ENCODE data around the gene ZNF76.
"Not testable (repeated sequence)": the region's sequence is repeated elsewhere in the genome, so short reads cannot be mapped to it uniquely, and the experiment has no call there.

The ZNF76 gene

GRCh38 chr6:35327349-35328027, 68.0 kb downstream of the ZNF76 start:
- no peak overlapping the region for H3K14ac ChIP-seq (ENCODE audit: low read length in 2 of 2)
- H4K91ac ChIP-seq (ENCODE audit: low read length) = no peak overlapping the region
- no peak overlapping the region for H3K4ac ChIP-seq (ENCODE audit: low read depth in 1 of 2, low read length in 2 of 2)
- no peaks in the 10 kb centered on the region for H3K79me1 ChIP-seq (replicated peaks; ENCODE audit: low read length, poor library complexity, severe bottlenecking)
- no peak overlapping the region for H2BK5ac ChIP-seq (ENCODE audit: low read depth, low read length, poor library complexity, severe bottlenecking)
- WGBS = 9% methylated on average over 6 of the region's 7 CpGs
- peaks cover 0 to 12% of the 10 kb centered on the region in 2 experiments for H3K27me3 ChIP-seq (ENCODE audit: control insufficient read depth in 1 of 2, insufficient read depth in 1 of 2, low read length in 2 of 2)
- H2BK120ac ChIP-seq (ENCODE audit: low read depth, low read length) = no peak overlapping the region
- no peak overlapping the region for H2BK12ac ChIP-seq (ENCODE audit: low read length in 2 of 2)
- no peak overlapping the region for H3K4me2 ChIP-seq (ENCODE audit: low read length, poor library complexity, severe bottlenecking)
- no peak overlapping the region for H3K9ac ChIP-seq (ENCODE audit: low read length)
- DNase-seq = peak; percentile 62
- H2AFZ ChIP-seq (ENCODE audit: low read depth, low read length) = no peak overlapping the region
- no peak overlapping the region for H3K27ac ChIP-seq (ENCODE audit: low read length, poor library complexity, severe bottlenecking)
- no peak overlapping the region for H3K4me3 ChIP-seq (ENCODE audit: insufficient read depth in 1 of 2, low read depth in 1 of 2, low read length in 2 of 2)
- H2BK15ac ChIP-seq (ENCODE audit: low read depth, poor library complexity, severe bottlenecking) = no peak overlapping the region
- no peak overlapping the region for H3K18ac ChIP-seq (ENCODE audit: low read depth in 1 of 2, low read length in 2 of 2)
- no peaks in the 10 kb centered on the region for H3K9me3 ChIP-seq (ENCODE audit: control insufficient read depth, low read length)
- no peak overlapping the region for H3K23ac ChIP-seq (ENCODE audit: low read length in 2 of 2)
- H3K4me1 ChIP-seq (ENCODE audit: control insufficient read depth, insufficient read depth, low read depth, low read length) = peaks cover 2% of the 10 kb centered on the region
- no peaks in the 10 kb centered on the region for H3K36me3 ChIP-seq (ENCODE audit: control insufficient read depth in 1 of 2, insufficient read depth in 2 of 2, low read depth in 1 of 2, low read length in 2 of 2)
- H4K8ac ChIP-seq (ENCODE audit: low read length) = peak overlapping the region; percentile 19
- H2AK5ac ChIP-seq (ENCODE audit: low read length, severe bottlenecking) = no peak overlapping the region

DNA sequence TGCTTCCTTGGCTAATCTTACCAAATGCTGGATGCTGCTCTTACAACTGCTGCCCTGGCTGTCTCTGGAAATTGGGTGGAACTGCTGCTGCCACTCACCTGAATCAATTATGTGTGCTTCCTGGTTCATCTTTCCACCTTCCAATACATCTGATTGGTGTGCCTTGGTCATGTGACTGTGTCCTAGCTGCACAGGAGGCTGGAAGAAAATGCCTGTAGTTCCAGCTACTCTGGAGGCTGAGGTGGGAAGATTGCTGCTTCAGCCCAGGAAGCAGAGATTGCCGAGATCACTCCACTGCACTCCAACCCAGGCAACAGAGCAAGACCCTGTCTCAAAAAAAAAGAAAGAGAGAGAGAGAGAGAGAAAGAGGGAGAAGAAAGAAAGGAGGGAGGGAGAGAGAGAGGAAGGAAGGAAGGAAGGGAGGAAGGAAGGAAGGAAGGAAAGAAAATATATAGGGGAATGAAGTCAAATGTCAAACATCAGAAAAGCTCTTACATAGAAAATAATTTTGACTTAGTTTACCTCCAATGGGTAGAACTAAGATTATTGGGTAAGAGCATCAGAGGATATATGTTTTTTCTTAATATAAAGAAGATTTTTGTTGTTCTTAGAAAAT, 68.7 kb downstream of the ZNF76 start:
- no peak overlapping the region for H4K91ac ChIP-seq (ENCODE audit: low read length)

GRCh38 chr6:35328965-35329364, 69.4 kb downstream of the ZNF76 start:
- not testable (repeated sequence) for H3K18ac ChIP-seq (ENCODE audit: low read depth in 1 of 2, low read length in 2 of 2); H3K4ac ChIP-seq (ENCODE audit: low read depth in 1 of 2, low read length in 2 of 2); H3K4me1 ChIP-seq (ENCODE audit: control insufficient read depth, insufficient read depth, low read depth, low read length); H4K91ac ChIP-seq (ENCODE audit: low read length); DNase-seq; H3K9ac ChIP-seq (ENCODE audit: low read length); H3K23ac ChIP-seq (ENCODE audit: low read length in 2 of 2); H3K4me2 ChIP-seq (ENCODE audit: low read length, poor library complexity, severe bottlenecking); H2AFZ ChIP-seq (ENCODE audit: low read depth, low read length); H3K27ac ChIP-seq (ENCODE audit: low read length, poor library complexity, severe bottlenecking); H4K8ac ChIP-seq (ENCODE audit: low read length); H3K79me1 ChIP-seq (replicated peaks; ENCODE audit: low read length, poor library complexity, severe bottlenecking); H2BK120ac ChIP-seq (ENCODE audit: low read depth, low read length); H2BK5ac ChIP-seq (ENCODE audit: low read depth, low read length, poor library complexity, severe bottlenecking); H2AK5ac ChIP-seq (ENCODE audit: low read length, severe bottlenecking); H2BK15ac ChIP-seq (ENCODE audit: low read depth, poor library complexity, severe bottlenecking); H2BK12ac ChIP-seq (ENCODE audit: low read length in 2 of 2); H3K4me3 ChIP-seq (ENCODE audit: insufficient read depth in 1 of 2, low read depth in 1 of 2, low read length in 2 of 2); H3K9me3 ChIP-seq (ENCODE audit: control insufficient read depth, low read length); H3K14ac ChIP-seq (ENCODE audit: low read length in 2 of 2); H3K36me3 ChIP-seq (ENCODE audit: control insufficient read depth in 1 of 2, insufficient read depth in 2 of 2, low read depth in 1 of 2, low read length in 2 of 2)
- H3K27me3 ChIP-seq (ENCODE audit: control insufficient read depth in 1 of 2, insufficient read depth in 1 of 2, low read length in 2 of 2) = peaks cover 0 to 12% of the 10 kb centered on the region in 2 experiments
- 89% methylated on average over 7 of the region's 8 CpGs for WGBS

More for the DNA sequence above, 68.7 kb downstream of the ZNF76 start:
- no peaks in the 10 kb centered on the region for H3K9me3 ChIP-seq (ENCODE audit: control insufficient read depth, low read length)
- H3K18ac ChIP-seq (ENCODE audit: low read depth in 1 of 2, low read length in 2 of 2) = no peak overlapping the region
- H2AFZ ChIP-seq (ENCODE audit: low read depth, low read length) = no peak overlapping the region
- no CpG with 5 or more reads among the region's 1 CpG for WGBS
- no peaks in the 10 kb centered on the region for H3K79me1 ChIP-seq (replicated peaks; ENCODE audit: low read length, poor library complexity, severe bottlenecking)
- no peak overlapping the region for H3K4me3 ChIP-seq (ENCODE audit: insufficient read depth in 1 of 2, low read depth in 1 of 2, low read length in 2 of 2)
- peaks cover 2% of the 10 kb centered on the region for H3K4me1 ChIP-seq (ENCODE audit: control insufficient read depth, insufficient read depth, low read depth, low read length)
- H3K23ac ChIP-seq (ENCODE audit: low read length in 2 of 2) = no peak overlapping the region
- no peak overlapping the region for H2AK5ac ChIP-seq (ENCODE audit: low read length, severe bottlenecking)
- H3K27ac ChIP-seq (ENCODE audit: low read length, poor library complexity, severe bottlenecking) = no peak overlapping the region
- H2BK15ac ChIP-seq (ENCODE audit: low read depth, poor library complexity, severe bottlenecking) = no peak overlapping the region
- no peak for DNase-seq
- no peak overlapping the region for H2BK120ac ChIP-seq (ENCODE audit: low read depth, low read length)
- H2BK5ac ChIP-seq (ENCODE audit: low read depth, low read length, poor library complexity, severe bottlenecking) = no peak overlapping the region
- no peak overlapping the region for H3K4ac ChIP-seq (ENCODE audit: low read depth in 1 of 2, low read length in 2 of 2)
- no peak overlapping the region for H3K9ac ChIP-seq (ENCODE audit: low read length)
- no peak overlapping the region for H3K14ac ChIP-seq (ENCODE audit: low read length in 2 of 2)
- no peak overlapping the region for H2BK12ac ChIP-seq (ENCODE audit: low read length in 2 of 2)
- H3K27me3 ChIP-seq (ENCODE audit: control insufficient read depth in 1 of 2, insufficient read depth in 1 of 2, low read length in 2 of 2) = peaks cover 0 to 12% of the 10 kb centered on the region in 2 experiments
- H3K36me3 ChIP-seq (ENCODE audit: control insufficient read depth in 1 of 2, insufficient read depth in 2 of 2, low read depth in 1 of 2, low read length in 2 of 2) = no peaks in the 10 kb centered on the region
- H3K4me2 ChIP-seq (ENCODE audit: low read length, poor library complexity, severe bottlenecking) = no peak overlapping the region
- no peak overlapping the region for H4K8ac ChIP-seq (ENCODE audit: low read length)

- Histone ChIP-seq H2BK120ac (ENCODE audit: low read depth, low read length) (no peak overlapping the region), H2BK12ac (ENCODE audit: low read length in 2 of 2) (no peak overlapping the region), H3K4ac (ENCODE audit: low read depth in 1 of 2, low read length in 2 of 2) (no peak overlapping the region), H3K4me2 (ENCODE audit: low read length, poor library complexity, severe bottlenecking) (no peak overlapping the region), H3K4me1 (ENCODE audit: control insufficient read depth, insufficient read depth, low read depth, low read length) (peaks cover 2% of the 10 kb centered on the region), H2AK5ac (ENCODE audit: low read length, severe bottlenecking) (no peak overlapping the region), H3K27me3 (ENCODE audit: control insufficient read depth in 1 of 2, insufficient read depth in 1 of 2, low read length in 2 of 2) (peaks cover 0 to 12% of the 10 kb centered on the region in 2 experiments), H3K79me1 (replicated peaks; ENCODE audit: low read length, poor library complexity, severe bottlenecking) (no peaks in the 10 kb centered on the region), H3K14ac (ENCODE audit: low read length in 2 of 2) (no peak overlapping the region), H3K9ac (ENCODE audit: low read length) (no peak overlapping the region), H2BK5ac (ENCODE audit: low read depth, low read length, poor library complexity, severe bottlenecking) (no peak overlapping the region), H2AFZ (ENCODE audit: low read depth, low read length) (no peak overlapping the region), H3K23ac (ENCODE audit: low read length in 2 of 2) (no peak overlapping the region), H3K27ac (ENCODE audit: low read length, poor library complexity, severe bottlenecking) (no peak overlapping the region), H3K9me3 (ENCODE audit: control insufficient read depth, low read length) (no peaks in the 10 kb centered on the region), H4K91ac (ENCODE audit: low read length) (no peak overlapping the region), H3K18ac (ENCODE audit: low read depth in 1 of 2, low read length in 2 of 2) (no peak overlapping the region), H3K4me3 (ENCODE audit: insufficient read depth in 1 of 2, low read depth in 1 of 2, low read length in 2 of 2) (no peak overlapping the region), H3K36me3 (ENCODE audit: control insufficient read depth in 1 of 2, insufficient read depth in 2 of 2, low read depth in 1 of 2, low read length in 2 of 2) (no peaks in the 10 kb centered on the region), H4K8ac (ENCODE audit: low read length) (no peak overlapping the region), H2BK15ac (ENCODE audit: low read depth, poor library complexity, severe bottlenecking) (no peak overlapping the region)
- WGBS = 93% methylated on average over 6 of the region's 9 CpGs
- no peak for DNase-seq
Observed at GRCh38 chr6:35330541-35331119, 71.1 kb downstream of the ZNF76 start.
